T1000 (cell line): ENCODE measurements around the gene GSTM4.

Experiments
- DNase-seq: peaks from one replicate; lab custom pipeline; 2025; ENCODE audit warnings: mixed read lengths; lab: John Stamatoyannopoulos, UW

Gene GSTM4

GRCh38 chr1:109624201-109625010 lies 31.5 kb upstream of the GSTM4 start:
- no peak for DNase-seq

- no peak for DNase-seq
Observed at GRCh38 chr1:109625176-109625575, 30.7 kb upstream of the GSTM4 start.

GRCh38 chr1:109625601-109626560 lies 30.0 kb upstream of the GSTM4 start:
- no peak for DNase-seq

- no peak for DNase-seq
Observed at GRCh38 chr1:109626682-109627408, 29.1 kb upstream of the GSTM4 start.

- DNase-seq: no peak
Observed at GRCh38 chr1:109627692-109628399, 28.1 kb upstream of the GSTM4 start.

GRCh38 chr1:109628540-109629321 lies 27.2 kb upstream of the GSTM4 start:
- peak; percentile 51 for DNase-seq

- no peak for DNase-seq
Observed at GRCh38 chr1:109629372-109630030, 26.4 kb upstream of the GSTM4 start.

- no peak for DNase-seq
Observed at GRCh38 chr1:109630081-109630897, 25.6 kb upstream of the GSTM4 start.

- no peak for DNase-seq
Observed at GRCh38 chr1:109630898-109631512, 24.9 kb upstream of the GSTM4 start.

GRCh38 chr1:109631513-109632505 lies 24.1 kb upstream of the GSTM4 start:
- no peak for DNase-seq

- no peak for DNase-seq
Observed at GRCh38 chr1:109632671-109633346, 23.1 kb upstream of the GSTM4 start.

GRCh38 chr1:109634292-109634691 lies 21.6 kb upstream of the GSTM4 start:
- DNase-seq: no peak

- no peak for DNase-seq
Observed at GRCh38 chr1:109634771-109635750, 20.8 kb upstream of the GSTM4 start.

- DNase-seq: no peak
Observed at GRCh38 chr1:109635862-109636200, 20.1 kb upstream of the GSTM4 start.

GRCh38 chr1:109636201-109636952 lies 19.5 kb upstream of the GSTM4 start:
- no peak for DNase-seq
